ENCODE data around the gene ZNF277.
A peak's percentile ranks its signal among the peaks of the same experiment; 100 is the strongest.

DNA sequence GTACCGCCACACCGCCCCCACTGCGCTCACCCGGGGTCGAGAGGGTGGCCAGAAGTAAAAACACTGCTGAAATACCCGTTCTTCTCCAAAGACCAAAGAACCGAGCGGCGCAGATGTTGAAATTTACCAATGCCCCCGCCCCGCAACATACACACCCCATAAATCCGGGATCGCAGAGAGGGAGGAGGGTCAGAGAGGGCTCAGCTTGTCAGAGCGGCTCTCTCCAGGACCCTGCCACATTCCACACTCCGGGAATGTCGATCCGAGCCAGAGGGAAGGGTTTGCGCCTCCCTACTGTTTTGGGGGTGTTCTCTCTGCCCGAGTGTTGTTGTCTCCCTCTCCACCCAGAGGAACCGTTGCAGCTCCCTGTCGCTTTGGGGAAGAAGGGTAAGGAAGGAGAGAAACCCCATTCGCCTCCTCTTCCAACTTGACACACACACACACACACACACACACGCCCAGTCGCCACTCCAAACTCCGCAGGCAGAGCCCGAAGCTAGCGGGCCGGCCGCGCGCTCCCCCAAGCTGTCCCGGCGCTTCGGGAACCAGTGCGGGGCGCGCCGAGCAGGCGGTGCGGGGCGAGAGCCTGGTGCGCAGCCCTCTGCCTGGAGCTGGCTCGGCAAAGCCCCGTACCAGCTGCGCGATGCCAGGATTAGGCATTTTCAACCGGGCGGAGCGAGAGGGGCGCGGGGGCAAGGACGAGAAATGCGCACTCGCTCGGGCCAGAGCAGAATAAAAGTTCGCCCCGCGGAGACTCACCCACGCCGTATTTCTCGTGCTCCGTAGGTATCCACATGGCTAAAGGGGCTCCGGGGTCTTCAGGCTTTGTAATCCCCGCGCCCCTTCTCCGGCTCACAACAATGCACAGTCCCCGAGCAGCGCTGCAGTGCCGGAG, 905 bp upstream of the ZNF277 start:
- 0 out of 2 replicates have a peak, but pooled peaks have one; percentile 5 for TF ChIP-seq TEAD4 (IDR thresholded peaks at IDR 0.05)
- TF ChIP-seq, protein P1, sequence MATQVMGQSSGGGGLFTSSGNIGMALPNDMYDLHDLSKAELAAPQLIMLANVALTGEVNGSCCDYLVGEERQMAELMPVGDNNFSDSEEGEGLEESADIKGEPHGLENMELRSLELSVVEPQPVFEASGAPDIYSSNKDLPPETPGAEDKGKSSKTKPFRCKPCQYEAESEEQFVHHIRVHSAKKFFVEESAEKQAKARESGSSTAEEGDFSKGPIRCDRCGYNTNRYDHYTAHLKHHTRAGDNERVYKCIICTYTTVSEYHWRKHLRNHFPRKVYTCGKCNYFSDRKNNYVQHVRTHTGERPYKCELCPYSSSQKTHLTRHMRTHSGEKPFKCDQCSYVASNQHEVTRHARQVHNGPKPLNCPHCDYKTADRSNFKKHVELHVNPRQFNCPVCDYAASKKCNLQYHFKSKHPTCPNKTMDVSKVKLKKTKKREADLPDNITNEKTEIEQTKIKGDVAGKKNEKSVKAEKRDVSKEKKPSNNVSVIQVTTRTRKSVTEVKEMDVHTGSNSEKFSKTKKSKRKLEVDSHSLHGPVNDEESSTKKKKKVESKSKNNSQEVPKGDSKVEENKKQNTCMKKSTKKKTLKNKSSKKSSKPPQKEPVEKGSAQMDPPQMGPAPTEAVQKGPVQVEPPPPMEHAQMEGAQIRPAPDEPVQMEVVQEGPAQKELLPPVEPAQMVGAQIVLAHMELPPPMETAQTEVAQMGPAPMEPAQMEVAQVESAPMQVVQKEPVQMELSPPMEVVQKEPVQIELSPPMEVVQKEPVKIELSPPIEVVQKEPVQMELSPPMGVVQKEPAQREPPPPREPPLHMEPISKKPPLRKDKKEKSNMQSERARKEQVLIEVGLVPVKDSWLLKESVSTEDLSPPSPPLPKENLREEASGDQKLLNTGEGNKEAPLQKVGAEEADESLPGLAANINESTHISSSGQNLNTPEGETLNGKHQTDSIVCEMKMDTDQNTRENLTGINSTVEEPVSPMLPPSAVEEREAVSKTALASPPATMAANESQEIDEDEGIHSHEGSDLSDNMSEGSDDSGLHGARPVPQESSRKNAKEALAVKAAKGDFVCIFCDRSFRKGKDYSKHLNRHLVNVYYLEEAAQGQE (IDR thresholded peaks at IDR 0.05; ENCODE audit: low read depth), result no peak
- peak; percentile 42; the same call in 1 of the 2 replicates for TF ChIP-seq ZBTB7A (IDR thresholded peaks at IDR 0.05; ENCODE audit: low read depth)
- TF ChIP-seq, protein P2, sequence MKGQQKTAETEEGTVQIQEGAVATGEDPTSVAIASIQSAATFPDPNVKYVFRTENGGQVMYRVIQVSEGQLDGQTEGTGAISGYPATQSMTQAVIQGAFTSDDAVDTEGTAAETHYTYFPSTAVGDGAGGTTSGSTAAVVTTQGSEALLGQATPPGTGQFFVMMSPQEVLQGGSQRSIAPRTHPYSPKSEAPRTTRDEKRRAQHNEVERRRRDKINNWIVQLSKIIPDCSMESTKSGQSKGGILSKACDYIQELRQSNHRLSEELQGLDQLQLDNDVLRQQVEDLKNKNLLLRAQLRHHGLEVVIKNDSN (IDR thresholded peaks at IDR 0.05), result no peak
- TF ChIP-seq EGR1 (IDR thresholded peaks at IDR 0.05), result no peak
- TF ChIP-seq, protein P3, sequence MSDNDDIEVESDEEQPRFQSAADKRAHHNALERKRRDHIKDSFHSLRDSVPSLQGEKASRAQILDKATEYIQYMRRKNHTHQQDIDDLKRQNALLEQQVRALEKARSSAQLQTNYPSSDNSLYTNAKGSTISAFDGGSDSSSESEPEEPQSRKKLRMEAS (IDR thresholded peaks at IDR 0.05), result no peak
- TF ChIP-seq FOXM1 (IDR thresholded peaks at IDR 0.05; ENCODE audit: borderline replicate concordance, low read depth), result no peak
- TF ChIP-seq EP300 (IDR thresholded peaks at IDR 0.05; ENCODE audit: borderline replicate concordance), result no peak
- no peak for TF ChIP-seq TCF12 (IDR thresholded peaks at IDR 0.05; ENCODE audit: low read depth)
- no peak for TF ChIP-seq RAD21 (IDR thresholded peaks at IDR 0.05; ENCODE audit: low read depth)
- TF ChIP-seq CREB1 (IDR thresholded peaks at IDR 0.05; ENCODE audit: low read depth), result no peak
- no peak for TF ChIP-seq YY1 (IDR thresholded peaks at IDR 0.05; ENCODE audit: low read depth)
- no peak for TF ChIP-seq NFIC (IDR thresholded peaks at IDR 0.05)
